Measurements from ENCODE around the gene CHMP4B.

CHMP4B gene

DNA sequence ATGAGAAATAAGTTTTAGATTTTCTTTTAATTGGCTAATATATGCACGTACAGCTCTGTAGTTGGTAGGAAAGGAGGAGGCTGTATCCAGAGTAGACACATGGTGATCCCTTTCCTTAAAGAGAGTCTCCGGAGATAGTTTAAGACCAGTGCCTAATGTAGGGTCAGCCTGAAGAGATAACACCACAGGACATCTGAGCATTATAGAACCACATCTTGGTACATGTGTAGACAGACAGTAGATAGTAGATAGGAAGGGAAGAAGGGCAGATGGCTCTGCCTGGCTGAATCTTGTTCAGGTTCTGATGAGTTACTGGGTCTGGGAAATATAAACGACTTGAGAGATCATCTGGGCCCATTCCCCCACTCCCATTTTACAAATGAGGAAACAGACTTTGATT, 18.5 kb downstream of the CHMP4B start:
- peak overlapping the region in 1 of 3 experiments; percentile 65 for H3K4me3 Mint-ChIP-seq
- H3K27ac Mint-ChIP-seq, result peak overlapping the region; percentile 90 to 93 (median 92)
- H3K9me3 Mint-ChIP-seq, result no peaks in the 10 kb centered on the region
- H3K4me1 Mint-ChIP-seq, result peaks cover 83% of the 10 kb centered on the region
- no peaks in the 10 kb centered on the region for H3K27me3 Mint-ChIP-seq (ENCODE audit: low read depth)
- TF ChIP-seq CTCF (IDR thresholded peaks at IDR 0.05; ENCODE audit: unreplicated experiment in 3 of 3), result no peak
- H3K36me3 Mint-ChIP-seq (ENCODE audit: low read depth), result peaks cover 8% of the 10 kb centered on the region

DNA sequence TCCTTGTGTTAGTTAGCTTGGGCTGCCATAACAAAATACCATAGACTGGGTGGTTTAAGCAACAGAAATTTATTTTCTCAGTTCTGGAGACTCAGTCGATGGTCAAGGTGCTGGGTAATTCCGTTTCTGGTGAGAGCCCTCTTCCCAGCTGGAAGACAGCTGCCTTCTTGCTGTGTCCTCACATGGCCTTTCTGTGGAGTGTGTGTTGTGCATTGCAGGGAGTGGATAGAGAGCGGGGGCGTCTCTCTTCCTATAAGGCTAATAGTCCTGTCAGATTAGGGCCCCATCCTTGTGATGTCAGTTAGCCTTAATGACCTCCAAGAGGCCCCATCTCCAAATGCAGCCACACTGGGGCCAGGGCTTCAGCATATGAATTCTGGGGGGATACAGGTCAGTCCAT, 19.2 kb downstream of the CHMP4B start:
- TF ChIP-seq CTCF (IDR thresholded peaks at IDR 0.05; ENCODE audit: unreplicated experiment in 3 of 3), result no peak
- peaks cover 85% of the 10 kb centered on the region for H3K4me1 Mint-ChIP-seq

GRCh38 chr20:33832103-33832804, 21.1 kb downstream of the CHMP4B start:
- no peak for TF ChIP-seq CTCF (IDR thresholded peaks at IDR 0.05; ENCODE audit: unreplicated experiment in 3 of 3)
- Mint-ChIP-seq H3K4me1 (peaks cover 85% of the 10 kb centered on the region), H3K27ac (peak overlapping the region; percentile 84 to 95 (median 94)), H3K4me3 (peak overlapping the region; percentile 38 to 71 (median 68)), H3K9me3 (no peaks in the 10 kb centered on the region), H3K36me3 (ENCODE audit: low read depth) (peaks cover 21% of the 10 kb centered on the region), H3K27me3 (ENCODE audit: low read depth) (no peaks in the 10 kb centered on the region)

More for the DNA sequence above, 19.2 kb downstream of the CHMP4B start:
- H3K27ac Mint-ChIP-seq, result peak overlapping the region; percentile 90 to 93 (median 92)
- H3K27me3 Mint-ChIP-seq (ENCODE audit: low read depth), result no peaks in the 10 kb centered on the region
- peaks cover 13% of the 10 kb centered on the region for H3K36me3 Mint-ChIP-seq (ENCODE audit: low read depth)
- H3K4me3 Mint-ChIP-seq, result no peak overlapping the region
- no peaks in the 10 kb centered on the region for H3K9me3 Mint-ChIP-seq

DNA sequence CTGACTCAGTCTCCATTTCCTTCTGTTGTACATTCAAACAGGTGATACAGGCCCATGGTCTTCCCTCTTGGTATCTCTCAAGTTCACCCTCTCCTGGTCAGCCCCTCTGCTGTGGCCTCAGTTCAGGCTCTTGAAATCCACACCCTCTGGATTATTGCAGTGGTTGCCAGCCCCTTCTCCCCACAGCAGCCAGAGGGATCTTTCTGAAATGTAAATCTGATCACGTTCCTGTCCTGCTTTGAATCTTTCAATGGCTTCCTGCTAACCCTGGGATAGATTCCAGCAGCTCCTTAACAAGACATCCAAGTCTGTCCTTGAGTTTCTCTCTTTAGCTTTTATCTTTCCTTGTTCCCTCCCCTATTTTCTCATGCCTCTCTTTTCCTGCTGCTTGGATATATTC, 22.2 kb downstream of the CHMP4B start:
- H3K9me3 Mint-ChIP-seq, result no peaks in the 10 kb centered on the region
- peaks cover 84% of the 10 kb centered on the region for H3K4me1 Mint-ChIP-seq
- H3K36me3 Mint-ChIP-seq (ENCODE audit: low read depth), result peaks cover 21% of the 10 kb centered on the region
- H3K27me3 Mint-ChIP-seq (ENCODE audit: low read depth), result no peaks in the 10 kb centered on the region
- H3K4me3 Mint-ChIP-seq, result peak overlapping the region in 2 of 3 experiments; percentile 45 to 50
- no peak for TF ChIP-seq CTCF (IDR thresholded peaks at IDR 0.05; ENCODE audit: unreplicated experiment in 3 of 3)
- H3K27ac Mint-ChIP-seq, result peak overlapping the region; percentile 81 to 91 (median 87)

- Mint-ChIP-seq H3K4me3 (no peak overlapping the region), H3K27me3 (ENCODE audit: low read depth) (no peaks in the 10 kb centered on the region), H3K4me1 (peaks cover 73% of the 10 kb centered on the region), H3K9me3 (no peaks in the 10 kb centered on the region), H3K27ac (peak overlapping the region in 2 of 3 experiments; percentile 11 to 34), H3K36me3 (ENCODE audit: low read depth) (peaks cover 21% of the 10 kb centered on the region)
- TF ChIP-seq CTCF (IDR thresholded peaks at IDR 0.05; ENCODE audit: unreplicated experiment in 3 of 3), result no peak
Observed at GRCh38 chr20:33835615-33836172, 24.5 kb downstream of the CHMP4B start.

Measured in nephron (organoid).